ENCODE measurements around the gene OR8B4.

DNA sequence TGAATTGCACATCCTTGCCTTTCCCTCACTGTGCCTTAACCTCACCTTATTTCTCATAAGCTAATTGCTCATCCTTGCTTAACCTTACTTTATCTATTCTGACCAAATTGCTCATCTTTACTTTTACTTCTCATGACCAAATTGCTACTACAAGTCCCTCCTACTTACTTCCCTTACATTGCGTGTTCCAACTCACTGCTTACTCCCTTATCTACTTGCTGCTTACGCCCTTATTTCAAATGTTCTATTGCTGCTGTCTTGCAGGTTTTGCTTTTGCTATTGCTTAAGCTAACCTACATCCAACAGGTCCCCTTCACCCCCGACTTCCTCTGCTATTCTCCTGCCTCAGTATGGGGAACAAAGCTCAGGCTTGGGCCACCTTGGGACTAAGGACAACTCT is 48.4 kb downstream of the OR8B4 start:
- TF ChIP-seq POLR2A (IDR thresholded peaks at IDR 0.05) (no peak), CTCF (IDR thresholded peaks at IDR 0.05) (no peak), EP300 (IDR thresholded peaks at IDR 0.05) (no peak)

All from ovary (tissue), 3 donors.